ENCODE data around the gene SRGN.

DNA sequence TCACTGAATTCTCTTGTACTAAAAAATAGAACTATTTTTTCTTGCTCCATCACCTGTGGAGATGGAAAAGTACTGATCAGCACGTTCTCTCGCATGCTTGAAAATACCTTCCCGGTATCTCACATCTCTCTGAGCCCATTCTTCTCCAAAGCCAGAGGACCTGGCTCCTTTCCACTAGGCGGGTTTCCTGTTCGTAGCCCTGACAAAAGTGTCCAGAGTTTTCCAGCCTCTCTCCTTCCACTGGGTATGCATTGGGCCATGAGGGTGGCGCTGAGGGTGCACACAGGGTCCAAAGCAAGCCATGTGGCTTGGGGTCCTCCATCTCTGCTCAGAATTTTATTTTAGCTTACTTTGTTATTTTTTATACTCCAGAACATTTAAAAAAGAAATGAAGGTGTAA lies 16.3 kb upstream of the SRGN start:
- TF ChIP-seq, protein P1, sequence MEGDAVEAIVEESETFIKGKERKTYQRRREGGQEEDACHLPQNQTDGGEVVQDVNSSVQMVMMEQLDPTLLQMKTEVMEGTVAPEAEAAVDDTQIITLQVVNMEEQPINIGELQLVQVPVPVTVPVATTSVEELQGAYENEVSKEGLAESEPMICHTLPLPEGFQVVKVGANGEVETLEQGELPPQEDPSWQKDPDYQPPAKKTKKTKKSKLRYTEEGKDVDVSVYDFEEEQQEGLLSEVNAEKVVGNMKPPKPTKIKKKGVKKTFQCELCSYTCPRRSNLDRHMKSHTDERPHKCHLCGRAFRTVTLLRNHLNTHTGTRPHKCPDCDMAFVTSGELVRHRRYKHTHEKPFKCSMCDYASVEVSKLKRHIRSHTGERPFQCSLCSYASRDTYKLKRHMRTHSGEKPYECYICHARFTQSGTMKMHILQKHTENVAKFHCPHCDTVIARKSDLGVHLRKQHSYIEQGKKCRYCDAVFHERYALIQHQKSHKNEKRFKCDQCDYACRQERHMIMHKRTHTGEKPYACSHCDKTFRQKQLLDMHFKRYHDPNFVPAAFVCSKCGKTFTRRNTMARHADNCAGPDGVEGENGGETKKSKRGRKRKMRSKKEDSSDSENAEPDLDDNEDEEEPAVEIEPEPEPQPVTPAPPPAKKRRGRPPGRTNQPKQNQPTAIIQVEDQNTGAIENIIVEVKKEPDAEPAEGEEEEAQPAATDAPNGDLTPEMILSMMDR (IDR thresholded peaks at IDR 0.05; ENCODE audit: low read length): no peak
- no peak for TF ChIP-seq EZH2 (optimal IDR thresholded peaks at IDR 0.05; ENCODE audit: low read depth, low read length)
- no peak for TF ChIP-seq EZH2phosphoT487 (IDR thresholded peaks at IDR 0.05; ENCODE audit: low read length)
